Right hindlimb (tissue), 1 donor: ENCODE measurements around the gene OLA1.

ENCODE experiments used
- DNase-seq: peaks from one replicate; pipeline ENCODE4 v3.0.0-alpha.2; 2018

OLA1 gene

DNA sequence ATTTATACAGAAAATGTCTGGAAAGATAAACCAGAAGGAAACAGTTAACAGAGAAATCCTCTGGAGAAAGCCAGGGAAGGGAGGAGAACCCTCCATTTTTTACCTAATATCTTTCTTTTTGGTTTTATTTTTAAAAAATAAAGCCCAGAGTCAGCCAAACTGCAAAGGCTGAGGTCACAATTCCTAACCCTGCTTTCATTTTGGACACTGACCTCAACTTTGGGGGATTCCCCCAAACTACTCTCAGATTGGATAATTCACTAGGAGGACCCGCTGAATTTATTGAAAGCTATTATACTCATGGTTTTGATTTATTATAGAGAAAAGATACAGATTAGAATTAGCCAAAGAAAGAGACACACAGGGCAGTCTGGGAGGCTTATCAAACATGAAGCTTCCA lies 189.9 kb downstream of the OLA1 start:
- no peak for DNase-seq

DNA sequence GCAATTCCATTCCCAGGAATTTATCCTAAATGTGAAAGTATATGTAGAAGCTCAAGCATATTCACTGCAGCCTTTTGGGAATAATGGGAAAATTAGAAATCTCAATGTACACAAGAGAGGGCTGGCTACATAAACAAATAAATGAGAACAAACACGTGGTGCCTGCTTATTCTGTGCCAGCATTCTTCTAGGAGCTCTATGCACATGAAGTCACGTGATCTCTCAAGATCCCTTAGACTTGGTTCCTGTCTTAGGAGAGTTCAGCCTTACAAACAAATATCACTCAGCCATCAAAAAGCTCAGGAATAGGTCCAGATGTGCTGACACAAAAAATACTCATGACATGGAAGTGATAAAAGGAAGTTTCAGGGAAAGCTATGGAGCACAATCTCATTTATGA lies 190.3 kb downstream of the OLA1 start:
- no peak for DNase-seq

DNA sequence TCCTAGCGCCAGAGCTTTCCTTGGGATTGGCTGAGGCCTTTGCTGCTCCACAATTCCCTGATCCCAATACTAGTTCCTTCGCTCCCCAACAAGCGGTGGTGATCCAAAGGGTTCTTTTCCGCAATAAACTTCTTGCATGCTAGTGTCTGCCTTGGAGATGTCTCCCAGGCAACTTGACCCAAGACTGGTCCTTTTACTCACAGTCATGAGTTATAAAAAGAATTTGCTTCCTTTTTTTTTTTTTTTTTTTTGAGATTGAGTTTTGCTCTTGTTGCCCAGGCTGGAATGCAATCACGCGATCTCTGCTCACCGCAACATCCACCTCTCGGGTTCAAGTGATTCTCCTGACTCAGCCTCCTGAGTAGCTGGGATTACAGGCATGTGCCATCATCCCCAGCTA lies 193.4 kb downstream of the OLA1 start:
- DNase-seq = no peak

DNA sequence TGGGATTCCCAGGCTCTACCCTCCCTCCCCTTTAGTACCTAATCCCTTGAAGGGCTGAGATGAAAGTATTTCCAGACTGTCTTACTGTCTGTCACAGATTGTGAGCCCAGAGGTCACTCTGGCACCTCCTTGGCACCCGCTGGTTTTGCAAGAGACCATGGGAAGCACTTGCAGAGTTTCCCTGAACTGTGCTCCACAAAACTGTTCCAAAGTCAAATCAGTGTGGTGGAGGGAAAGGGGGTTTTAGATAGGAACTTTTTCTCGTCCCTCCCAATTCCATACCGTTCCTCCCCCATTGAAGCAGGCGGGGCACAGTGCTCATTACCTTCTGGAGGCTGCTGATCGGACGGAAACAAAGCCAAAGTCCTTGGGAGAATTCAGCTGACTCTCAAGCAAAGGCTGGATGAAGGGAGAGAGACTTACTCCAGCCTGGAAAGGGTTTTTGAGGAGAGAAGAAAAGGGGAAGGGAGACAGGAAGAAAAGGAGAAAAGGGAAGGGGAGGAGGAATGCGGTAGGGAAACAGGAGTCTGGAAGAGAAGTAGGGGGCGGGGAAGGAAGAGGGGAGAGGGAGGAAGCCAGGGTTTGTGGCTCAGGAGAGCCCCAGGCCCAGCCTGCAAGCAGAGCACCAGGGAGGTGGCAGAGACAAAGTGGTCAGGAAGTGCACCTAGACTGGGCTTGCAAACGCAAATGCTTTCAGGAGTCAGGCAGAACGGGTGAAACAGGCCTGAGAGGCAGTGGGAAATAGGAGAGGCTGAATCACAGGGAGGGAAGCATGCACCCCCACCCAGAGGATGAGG lies 194.8 kb downstream of the OLA1 start:
- DNase-seq = no peak

DNA sequence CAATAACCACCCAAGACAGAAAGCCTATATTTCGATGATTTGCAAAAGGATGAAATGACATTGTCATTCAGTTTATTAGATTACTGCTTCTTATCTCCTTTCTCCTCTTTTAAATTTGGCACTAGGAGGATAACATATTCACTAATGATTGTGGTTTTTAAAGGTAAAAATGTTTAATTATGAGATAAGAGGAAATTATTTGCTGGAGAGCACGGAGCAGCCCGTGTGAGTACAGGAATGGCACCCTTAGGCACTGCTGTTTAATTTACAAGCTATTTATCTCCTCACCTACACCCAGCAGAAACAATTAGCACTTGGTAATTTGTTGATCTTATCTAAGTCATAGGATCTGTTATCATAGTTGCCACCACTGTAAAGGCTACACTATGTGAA lies 195.8 kb downstream of the OLA1 start:
- no peak for DNase-seq

DNA sequence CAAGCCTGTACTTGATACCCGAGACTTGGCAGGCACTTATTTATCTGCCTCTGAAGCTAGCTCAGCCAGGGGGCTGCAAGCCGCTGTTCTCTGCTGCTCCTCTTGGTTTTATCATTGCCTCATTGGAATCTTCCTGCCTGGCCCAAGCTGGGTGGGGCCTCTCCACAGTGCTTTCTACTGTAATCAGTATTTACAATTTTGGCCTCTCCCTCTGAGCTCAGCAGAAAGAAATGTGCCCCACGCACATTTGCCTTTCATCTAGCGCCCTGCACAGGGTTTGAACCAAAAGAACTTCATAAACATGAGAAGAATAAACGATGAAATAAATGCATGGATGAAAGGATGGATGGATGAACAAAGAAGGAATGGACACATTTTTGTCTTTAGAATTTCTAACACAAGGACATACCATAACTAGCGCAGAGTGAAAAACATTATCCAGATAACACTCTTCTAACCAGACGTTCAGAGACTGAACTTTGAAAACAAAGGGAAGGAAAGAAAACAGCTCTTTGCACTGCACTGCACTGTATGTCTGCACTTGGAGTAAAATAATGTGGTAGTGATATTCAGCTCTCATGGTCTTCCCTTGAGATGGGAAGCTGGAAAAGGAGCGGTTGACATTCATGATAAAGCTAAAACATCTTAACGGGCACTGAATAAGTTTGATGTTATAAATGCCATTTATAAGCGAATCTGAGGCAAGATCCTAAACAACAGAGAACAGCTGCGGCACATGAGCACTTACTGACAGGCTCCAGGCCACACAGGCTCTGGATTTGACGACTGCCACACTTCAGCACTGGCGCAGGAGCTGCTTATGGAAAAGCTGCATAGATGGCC lies 196.4 kb downstream of the OLA1 start:
- peak; percentile 61 for DNase-seq

DNA sequence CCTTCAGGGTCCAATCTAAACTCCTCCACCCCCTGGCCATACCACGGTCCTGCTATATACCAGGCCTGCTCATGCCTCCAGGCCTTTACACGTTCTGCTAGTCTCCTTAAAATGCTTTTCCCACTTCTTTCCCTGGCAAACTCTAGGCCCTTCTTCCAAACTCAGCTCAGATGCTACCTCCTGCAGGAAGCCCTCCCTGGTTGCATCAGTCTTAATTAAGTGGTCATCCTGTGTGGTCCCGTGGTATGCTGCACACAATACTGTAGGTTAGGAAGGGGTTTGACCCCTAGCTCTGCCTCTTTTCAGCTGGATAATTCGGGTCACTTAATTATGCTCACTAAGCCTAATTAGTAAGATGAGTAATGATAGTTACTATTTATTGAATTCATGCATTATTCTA lies 197.3 kb downstream of the OLA1 start:
- no peak for DNase-seq

DNA sequence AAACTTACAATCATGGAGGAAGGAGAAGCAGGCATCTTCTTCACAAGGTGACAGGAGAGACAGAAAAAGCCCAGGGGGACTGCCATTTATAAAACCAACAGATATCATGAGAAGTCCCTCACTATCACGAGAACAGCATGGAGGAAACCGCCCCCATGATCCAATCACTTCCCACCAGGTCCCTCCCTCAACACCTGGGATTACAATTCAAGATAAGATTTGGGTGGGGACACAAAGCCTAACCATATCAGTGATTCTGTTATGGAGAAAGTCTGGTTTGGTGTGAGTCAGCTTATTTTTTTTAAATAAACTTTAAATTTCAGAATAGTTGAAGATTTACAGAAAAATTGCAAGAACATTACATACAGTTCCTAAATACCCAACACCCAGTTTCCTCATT lies 198.4 kb downstream of the OLA1 start:
- DNase-seq = no peak

DNA sequence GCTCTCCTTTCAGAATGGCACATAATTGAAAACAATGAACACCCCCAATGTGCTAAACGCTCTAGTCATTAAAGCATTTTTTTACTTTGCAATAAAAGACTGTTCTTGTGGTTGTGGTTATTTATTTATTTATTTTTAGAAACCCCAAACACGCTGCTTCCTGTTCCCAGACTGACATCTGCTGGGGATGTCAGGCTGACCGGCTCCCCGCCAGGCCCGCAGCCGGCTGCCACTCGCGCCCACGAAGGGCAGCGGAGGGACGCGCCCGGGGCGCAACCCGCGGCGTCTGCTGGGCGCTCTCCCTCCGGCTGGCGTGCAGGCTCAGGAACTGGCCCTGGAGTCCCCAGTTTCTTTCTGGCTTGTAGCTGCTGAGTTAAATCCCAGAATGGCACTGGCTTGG lies 200.1 kb downstream of the OLA1 start:
- DNase-seq = no peak

DNA sequence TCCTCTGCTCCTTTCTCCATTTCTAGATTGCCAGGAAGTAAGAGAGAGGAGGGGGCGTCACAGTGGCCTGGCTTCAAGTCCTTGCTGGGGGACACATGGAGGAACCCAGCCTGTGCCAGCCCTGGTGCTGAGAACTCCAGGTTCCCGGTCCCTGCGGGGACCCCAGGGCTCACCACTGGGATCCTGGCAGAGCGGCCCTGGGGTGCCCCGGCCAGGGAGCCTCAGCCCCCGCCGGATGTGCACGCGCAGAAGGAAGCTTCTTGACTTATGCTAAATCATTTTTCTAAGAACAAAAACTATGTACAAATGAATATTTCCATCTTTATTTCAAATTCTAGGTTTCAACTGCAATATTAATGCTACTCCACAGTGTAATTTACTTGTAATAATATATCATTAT lies 200.6 kb downstream of the OLA1 start:
- DNase-seq = no peak

DNA sequence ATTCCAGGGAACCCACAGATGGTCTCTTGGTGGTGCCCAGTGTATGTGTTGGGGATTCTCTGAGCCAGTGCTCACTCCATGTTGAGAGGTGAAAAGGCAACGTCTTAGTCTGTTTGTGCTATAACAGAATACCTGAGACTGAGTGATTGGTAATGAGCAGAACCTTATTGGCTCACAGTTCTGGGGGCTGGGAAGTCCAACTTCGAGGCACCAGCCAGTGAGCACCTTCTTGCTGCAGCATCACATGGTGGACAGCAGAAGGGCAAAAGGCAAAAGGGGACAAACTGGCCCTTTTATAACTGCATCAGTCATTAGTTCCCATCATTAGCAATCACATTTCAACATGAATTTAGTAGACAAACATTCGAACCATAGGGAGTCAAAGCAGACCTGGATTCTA lies 202.2 kb downstream of the OLA1 start:
- no peak for DNase-seq

DNA sequence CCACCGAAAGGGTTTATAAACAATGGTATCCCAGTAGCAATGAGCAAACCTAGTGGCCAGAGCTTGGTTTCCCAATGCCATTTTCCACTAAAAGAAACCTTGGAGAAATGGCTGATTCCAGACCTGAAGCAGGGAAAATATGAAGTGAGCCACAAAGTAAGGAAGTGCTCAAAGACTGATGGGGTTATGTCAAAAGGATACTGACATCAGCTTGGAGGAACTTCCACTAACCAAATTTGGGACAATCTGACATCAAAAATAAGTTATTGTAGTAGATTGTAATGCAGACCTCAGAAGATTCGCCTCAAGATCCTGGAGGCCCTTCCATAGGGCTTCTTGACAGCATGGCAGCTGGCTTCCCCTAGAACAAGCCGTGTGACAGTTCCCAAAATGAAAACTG lies 203.8 kb downstream of the OLA1 start:
- DNase-seq = no peak

DNA sequence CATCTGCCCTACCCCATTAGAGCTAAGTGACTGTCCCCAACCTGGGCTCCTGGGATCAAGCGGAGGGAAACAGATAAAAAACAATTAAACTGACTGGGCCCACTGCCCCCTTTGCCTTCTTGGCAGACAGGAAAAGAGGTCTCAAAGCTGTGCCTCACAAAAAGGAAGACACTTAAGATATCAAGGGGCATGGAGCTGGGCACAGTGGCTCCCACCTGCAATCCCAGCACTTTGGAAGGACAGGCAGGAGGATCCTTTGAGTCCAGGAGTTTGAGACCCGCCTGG lies 208.0 kb downstream of the OLA1 start:
- no peak for DNase-seq

DNA sequence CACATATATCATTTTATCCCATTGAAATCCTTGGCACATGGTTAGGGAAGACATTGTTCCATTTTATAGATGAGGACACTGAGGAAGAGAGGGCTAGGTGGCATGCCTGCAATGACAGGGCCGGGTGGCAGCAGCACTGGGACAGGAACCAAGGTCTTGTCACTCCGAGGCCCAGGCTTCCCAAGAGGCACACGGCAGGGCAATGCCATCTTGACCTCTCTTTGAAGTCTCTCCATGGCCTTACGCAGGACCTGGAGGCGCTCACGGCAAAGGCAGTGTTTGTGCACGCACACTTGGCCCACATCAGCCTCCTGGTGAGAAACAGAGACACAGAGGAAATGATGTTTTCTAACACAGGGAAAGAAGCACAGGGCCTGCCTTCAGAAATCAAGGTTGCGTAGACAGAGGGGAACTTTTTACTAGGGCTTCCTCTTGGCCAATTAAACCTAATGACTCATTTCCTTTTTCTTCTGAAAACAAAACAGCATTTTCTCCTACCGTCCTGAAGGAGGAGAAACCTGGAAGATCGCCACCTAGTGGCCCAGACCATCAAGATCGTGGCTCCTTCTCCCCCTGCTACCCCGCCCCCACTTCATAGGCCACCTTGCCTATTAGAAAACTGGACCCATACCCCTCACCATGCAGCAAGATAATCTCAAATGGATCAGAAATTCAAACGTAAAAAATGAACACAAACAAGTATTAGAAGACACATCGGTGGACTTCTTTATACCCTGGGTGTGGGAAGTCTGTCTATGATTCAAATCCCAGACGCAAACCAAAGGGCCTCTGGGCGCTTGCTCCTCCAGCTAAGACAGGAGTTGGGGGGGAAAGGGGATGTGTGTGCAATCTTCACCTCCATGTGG lies 208.5 kb downstream of the OLA1 start:
- DNase-seq = peak; percentile 89

DNA sequence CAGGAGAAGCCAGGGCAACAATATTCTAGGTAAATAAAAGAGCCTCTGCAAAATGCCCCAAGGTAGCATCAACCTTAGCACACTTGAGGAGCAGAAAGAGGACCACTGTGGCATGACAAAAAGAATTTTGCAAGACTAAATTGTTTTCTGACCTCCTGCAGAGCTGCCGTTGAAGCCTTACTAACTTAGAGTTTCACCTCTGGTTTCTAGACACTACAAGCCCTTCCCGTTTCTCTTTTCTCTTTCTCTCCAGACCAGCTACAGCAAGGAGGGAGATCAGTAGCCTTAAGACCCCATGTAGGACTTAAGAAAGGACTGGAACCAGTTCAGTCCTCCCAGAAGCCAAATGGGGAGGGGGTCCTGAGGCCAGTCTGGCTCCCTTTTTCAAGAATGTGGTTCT lies 209.9 kb downstream of the OLA1 start:
- no peak for DNase-seq

DNA sequence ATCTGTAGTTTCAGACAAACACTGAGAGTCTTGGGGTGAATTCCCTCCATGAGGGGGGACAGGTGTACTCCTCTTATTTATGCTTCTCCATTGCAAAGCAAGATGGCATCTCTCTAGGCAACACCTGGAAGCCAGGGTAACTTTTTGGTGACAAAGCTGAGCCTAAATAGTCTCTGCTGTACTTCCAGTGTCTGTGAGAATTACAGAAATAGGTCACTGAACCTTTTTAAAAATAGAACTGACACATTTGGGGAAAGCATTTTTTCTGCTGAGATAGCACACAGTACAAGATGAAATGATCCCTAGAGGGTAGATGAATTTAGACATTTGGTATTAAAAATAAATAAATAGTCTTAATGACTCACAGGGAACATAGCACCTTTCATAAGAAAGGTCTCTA lies 211.5 kb downstream of the OLA1 start:
- no peak for DNase-seq

DNA sequence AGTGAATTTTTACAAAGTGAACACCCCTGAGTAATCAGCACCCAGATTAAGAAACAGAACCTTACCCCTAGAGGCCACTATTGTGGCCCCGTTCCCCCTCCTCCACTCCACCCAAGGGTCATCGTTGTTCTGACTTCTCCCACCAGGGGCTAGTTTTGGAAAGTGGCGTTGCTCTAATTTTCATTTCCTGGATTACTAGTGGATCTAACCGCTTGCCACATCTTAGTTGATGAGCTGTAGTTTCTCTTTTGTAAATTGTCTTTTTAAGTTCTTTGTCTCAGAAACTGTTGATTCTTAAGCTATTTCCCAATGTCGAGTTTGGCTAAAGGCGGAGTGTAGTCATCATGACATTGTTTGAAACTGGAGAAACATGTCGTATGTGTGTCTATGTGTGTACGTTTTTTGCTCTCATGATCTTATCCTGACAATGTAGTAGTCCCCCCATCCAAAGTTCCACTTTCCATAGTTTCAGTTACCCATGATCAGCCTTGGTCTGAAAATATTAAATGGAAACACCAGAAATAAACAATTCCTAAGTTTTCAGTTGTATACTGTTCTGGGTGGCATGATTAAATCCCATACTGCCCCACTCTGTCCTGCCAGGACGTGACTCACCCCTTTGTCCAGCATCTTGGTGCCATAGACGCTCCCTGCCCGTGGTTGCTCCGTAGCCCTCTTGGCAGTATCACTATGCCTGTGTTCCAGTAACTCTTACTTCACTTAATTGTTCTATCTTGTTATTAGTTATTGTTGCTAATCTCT lies 212.2 kb downstream of the OLA1 start:
- no peak for DNase-seq

DNA sequence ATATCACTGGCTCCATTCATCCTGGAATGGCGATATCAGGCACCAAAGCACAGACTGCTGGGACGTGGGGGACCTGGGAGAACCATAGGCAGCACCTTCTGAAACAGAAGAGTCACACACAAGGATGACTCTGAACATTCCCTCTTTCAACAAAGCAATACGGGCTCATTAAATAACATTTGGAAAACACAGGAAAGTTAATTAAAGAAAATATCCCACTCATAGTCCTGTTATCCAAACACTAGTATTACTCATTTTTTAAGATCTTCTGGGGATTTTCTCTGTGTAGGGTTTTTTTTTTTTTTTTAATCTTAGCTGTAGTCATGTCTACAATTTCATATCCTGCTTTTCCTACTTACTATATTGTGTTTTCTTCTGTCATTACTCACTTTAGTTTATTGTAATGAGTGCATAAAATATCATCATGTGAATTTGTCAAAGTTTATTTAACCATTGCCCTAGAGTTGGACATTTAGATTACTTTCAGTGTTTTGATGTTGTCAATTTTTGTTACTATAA lies 213.2 kb downstream of the OLA1 start:
- no peak for DNase-seq

DNA sequence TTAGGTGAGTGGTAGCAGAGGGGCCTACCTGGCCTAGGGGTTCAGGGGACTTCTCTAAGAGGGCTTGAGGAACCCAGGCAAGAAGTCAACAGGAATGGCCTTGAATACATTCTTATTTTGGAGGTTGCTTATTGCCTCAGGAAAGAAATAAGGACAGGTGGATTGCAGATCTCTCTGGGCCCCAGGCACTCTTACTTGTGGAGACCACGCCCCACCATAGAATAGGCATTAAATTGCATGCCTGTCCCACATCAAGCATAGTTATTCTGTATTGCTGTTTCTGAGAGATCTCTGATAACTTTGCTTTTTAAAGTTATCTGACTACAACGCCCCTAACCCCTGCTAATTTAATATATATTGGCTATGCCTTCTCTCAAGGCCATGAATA lies 215.2 kb downstream of the OLA1 start:
- DNase-seq = no peak

DNA sequence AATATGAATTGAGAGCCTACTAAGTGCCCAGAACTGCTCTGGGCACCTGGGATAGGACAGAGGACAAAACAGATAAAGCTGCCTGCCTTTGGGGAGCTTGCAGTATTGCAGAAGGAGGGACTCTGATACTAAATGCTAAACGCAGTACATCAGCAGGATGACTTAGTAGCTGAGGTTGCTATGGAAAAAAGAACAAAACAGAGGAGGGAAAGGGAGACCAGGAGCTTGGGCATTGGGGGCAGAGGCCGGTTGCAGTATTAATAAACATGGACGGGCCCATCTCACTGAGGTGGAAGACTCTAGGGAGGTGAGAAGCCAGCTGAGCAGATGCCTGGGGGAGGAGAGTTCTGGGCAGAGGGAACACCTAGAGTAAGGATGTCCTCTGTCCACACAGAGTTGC lies 217.1 kb downstream of the OLA1 start:
- DNase-seq = no peak

DNA sequence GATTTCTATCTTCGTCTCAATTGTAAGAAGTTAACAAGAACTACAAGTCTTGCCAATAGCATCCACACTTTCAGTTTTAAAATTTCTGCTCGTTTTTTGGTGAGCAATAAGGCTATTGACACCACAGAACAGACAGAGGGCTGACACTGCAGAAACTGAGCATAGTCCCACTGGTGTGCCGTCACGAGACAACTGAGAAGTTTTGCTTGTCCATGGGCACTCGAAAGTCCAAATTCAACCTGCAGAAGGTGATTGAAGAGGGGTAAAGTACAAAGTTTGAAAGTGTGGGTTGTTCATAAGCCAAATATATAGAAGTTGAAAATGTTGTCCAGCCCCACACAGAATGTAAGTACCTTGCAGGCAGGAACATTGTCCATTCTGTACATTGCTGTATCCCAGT lies 219.4 kb downstream of the OLA1 start:
- no peak for DNase-seq

DNA sequence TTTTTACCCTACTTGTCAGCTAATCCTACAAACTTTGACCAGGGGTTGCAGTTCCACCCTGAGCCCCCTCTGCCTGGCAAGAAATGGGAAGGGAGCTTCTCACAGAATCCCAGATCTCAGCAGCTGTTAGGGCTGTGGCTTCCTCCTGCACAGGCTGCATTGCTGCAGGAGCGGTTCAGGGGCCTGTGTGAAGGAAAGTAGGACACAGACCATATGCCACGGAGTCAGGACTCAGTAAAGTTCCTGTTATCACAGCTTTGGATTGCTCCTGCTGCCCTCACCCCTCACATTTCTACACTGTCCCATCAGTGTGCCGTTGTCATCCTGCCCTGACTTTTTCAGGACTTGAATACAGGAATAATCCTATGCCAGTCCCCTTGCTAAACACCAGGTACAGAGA lies 220.4 kb downstream of the OLA1 start:
- peak; percentile 38 for DNase-seq
